ENCODE data around the gene RFFL. TPM values are rescaled to one million over a fixed set of nuclear protein-coding genes. Genes with fewer than 3 reads are reported as not detected.

Gene RFFL
- total RNA-seq, 6 donors from 2014 or later: 17.6 to 30.8 (median 25.3) TPM

- WGBS, 2 donors: 81 to 82% methylated on average over 1 of the region's 1 CpG
- Histone ChIP-seq H3K27ac (no peak overlapping the region), H3K9me3 (no peaks in the 10 kb centered on the region), H3K4me1 (peaks cover 18 to 29% (median 20%) of the 10 kb centered on the region in 4 donors), H3K4me3 (no peak overlapping the region), H3K27me3 (no peaks in the 10 kb centered on the region), H3K36me3 (peaks cover 0 to 34% (median 7%) of the 10 kb centered on the region in 4 donors)
- ATAC-seq (ENCODE audit: low FRiP score in 2 of 2) (no peak), DNase-seq (no peak)
- TF ChIP-seq CTCF (IDR thresholded peaks at IDR 0.05) (no peak), EP300 (IDR thresholded peaks at IDR 0.05) (no peak), POLR2AphosphoS5 (IDR thresholded peaks at IDR 0.05) (no peak), POLR2A (IDR thresholded peaks at IDR 0.05) (no peak)
Observed at GRCh38 chr17:35025541-35025940, 38.0 kb downstream of the RFFL start.

DNA sequence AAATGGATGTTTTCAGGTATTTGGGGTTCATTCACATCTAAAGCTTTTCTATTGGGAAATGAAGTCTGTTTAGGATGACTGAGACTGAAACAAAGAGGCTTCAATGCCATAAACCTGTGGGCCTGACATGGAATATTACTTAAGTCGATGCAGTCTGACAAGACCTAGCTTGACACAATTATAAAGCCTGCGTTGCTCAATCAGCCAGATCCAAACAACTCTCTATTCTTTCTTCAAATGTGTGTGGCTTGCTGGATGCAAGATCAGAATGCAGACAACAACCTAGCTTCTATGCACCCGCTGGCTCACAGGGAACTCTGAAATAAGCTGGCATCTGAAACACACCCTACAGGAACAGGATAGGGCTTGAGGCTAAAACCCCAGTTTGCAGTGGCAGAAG, 40.0 kb downstream of the RFFL start:
- 87 to 90% methylated on average over 3 of the region's 3 CpGs for WGBS, 2 donors
- Histone ChIP-seq H3K36me3 (peaks cover 0 to 42% (median 7%) of the 10 kb centered on the region in 4 donors), H3K4me3 (no peak overlapping the region), H3K4me1 (peaks cover 18 to 26% (median 20%) of the 10 kb centered on the region in 4 donors), H3K9me3 (no peaks in the 10 kb centered on the region), H3K27ac (peak overlapping the region; percentile 41 to 91 (median 76)), H3K27me3 (no peaks in the 10 kb centered on the region)
- TF ChIP-seq CTCF (IDR thresholded peaks at IDR 0.05) (no peak), EP300 (IDR thresholded peaks at IDR 0.05) (no peak), POLR2A (IDR thresholded peaks at IDR 0.05) (no peak)
- no peak for DNase-seq
- ATAC-seq (ENCODE audit: low FRiP score in 2 of 2): no peak

DNA sequence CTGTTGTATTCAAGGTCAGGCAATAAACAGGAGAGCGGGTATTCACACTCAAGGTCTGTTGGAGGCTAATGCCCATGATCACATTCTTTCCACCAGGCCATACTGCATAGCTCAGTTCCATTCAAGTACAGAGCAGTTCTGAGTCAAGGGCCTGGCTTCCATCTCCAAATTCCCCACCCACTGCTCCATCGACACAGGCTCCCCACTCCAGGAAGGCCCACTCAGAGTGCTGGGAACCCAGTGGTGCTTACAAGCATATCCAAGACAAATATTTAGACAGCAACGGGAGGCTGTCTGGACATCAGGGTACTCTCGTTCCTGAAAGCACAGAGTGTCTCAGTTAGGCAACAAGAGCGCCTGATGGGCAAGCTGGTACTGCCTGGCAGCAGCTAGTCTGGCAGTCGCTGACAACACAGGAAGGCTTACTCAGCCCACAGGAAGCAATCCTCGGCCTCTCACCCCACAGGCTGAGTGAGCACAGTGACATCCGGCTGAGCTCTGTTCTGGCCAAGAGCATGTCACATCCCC, 40.9 kb downstream of the RFFL start:
- peak; percentile 78 to 91 for TF ChIP-seq POLR2AphosphoS5 (IDR thresholded peaks at IDR 0.05)
- TF ChIP-seq POLR2A (IDR thresholded peaks at IDR 0.05): peak in 1 of 4 donors; percentile 22
- peak in 3 of 6 experiments; percentile 23 to 70 (median 45) for TF ChIP-seq CTCF (IDR thresholded peaks at IDR 0.05)
- peak in 3 of 4 donors; percentile 76 to 94 (median 93) for TF ChIP-seq EP300 (IDR thresholded peaks at IDR 0.05)
- no peaks in the 10 kb centered on the region for H3K27me3 ChIP-seq
- peaks cover 0 to 43% (median 7%) of the 10 kb centered on the region in 4 donors for H3K36me3 ChIP-seq
- DNase-seq: peak in 1 of 2 donors; percentile 93
- no peaks in the 10 kb centered on the region for H3K9me3 ChIP-seq
- peak overlapping the region; percentile 41 to 91 (median 76) for H3K27ac ChIP-seq
- peaks cover 18 to 24% (median 20%) of the 10 kb centered on the region in 4 donors for H3K4me1 ChIP-seq
- no peak overlapping the region for H3K4me3 ChIP-seq
- ATAC-seq (ENCODE audit: low FRiP score in 2 of 2): peak; percentile 85 to 94
- 11 to 42% methylated on average over 3 to 8 of the region's 8 CpGs for WGBS, 2 donors

- no peak for DNase-seq
- 87 to 95% methylated on average over 11 of the region's 11 CpGs for WGBS, 2 donors
Observed at GRCh38 chr17:35021520-35022380, 41.8 kb downstream of the RFFL start.

More at GRCh38 chr17:35021520-35022380, 41.8 kb downstream of the RFFL start:
- Histone ChIP-seq H3K4me3 (no peak overlapping the region), H3K27me3 (no peaks in the 10 kb centered on the region), H3K9me3 (no peaks in the 10 kb centered on the region), H3K27ac (peak overlapping the region; percentile 41 to 91 (median 76)), H3K36me3 (peaks cover 0 to 51% (median 12%) of the 10 kb centered on the region in 4 donors), H3K4me1 (peaks cover 18 to 24% (median 20%) of the 10 kb centered on the region in 4 donors)
- TF ChIP-seq CTCF (IDR thresholded peaks at IDR 0.05): no peak
- TF ChIP-seq POLR2A (IDR thresholded peaks at IDR 0.05): no peak
- no peak for TF ChIP-seq POLR2AphosphoS5 (IDR thresholded peaks at IDR 0.05)
- no peak for TF ChIP-seq EP300 (IDR thresholded peaks at IDR 0.05)
- ATAC-seq (ENCODE audit: low FRiP score in 2 of 2): no peak
